ENCODE measurements around the gene PLEKHM2. TPM values are rescaled to one million over a fixed set of nuclear protein-coding genes. Genes with fewer than 3 reads are reported as not detected.

PLEKHM2 gene
- total RNA-seq, 4 donors from 2014 or later, result 51.3 to 61.6 (median 55.2) TPM

- Histone ChIP-seq H3K9me3 (no peaks in the 10 kb centered on the region), H3K27me3 (no peaks in the 10 kb centered on the region), H3K36me3 (peaks cover 41% of the 10 kb centered on the region), H3K27ac (no peak overlapping the region), H3K4me3 (no peak overlapping the region), H3K4me1 (no peaks in the 10 kb centered on the region)
- TF ChIP-seq EP300 (IDR thresholded peaks at IDR 0.05) (no peak), CTCF (IDR thresholded peaks at IDR 0.05) (no peak), POLR2A (IDR thresholded peaks at IDR 0.05) (no peak), POLR2AphosphoS5 (IDR thresholded peaks at IDR 0.05) (no peak)
- WGBS, result 95% methylated on average over 7 of the region's 7 CpGs
- DNase-seq (ENCODE audit: low spot score in 2 of 2), result no peak
Observed at GRCh38 chr1:15777909-15778707, 94.0 kb downstream of the PLEKHM2 start.

Other genes with a start within 250 kb of the PLEKHM2 start
- gene CTRC, start 245.9 kb upstream of the PLEKHM2 start, total RNA-seq, result 1 to 10 TPM in 2 of 4 donors, not detected in 2; 1.5 to 2.3 TPM
- gene CELA2A, start 227.6 kb upstream of the PLEKHM2 start, total RNA-seq, result not detected
- not detected for gene CELA2B, start 208.2 kb upstream of the PLEKHM2 start, total RNA-seq
- gene CASP9, start 160.1 kb upstream of the PLEKHM2 start, total RNA-seq, result 10 to 100 TPM in 2 of 4 donors, 1 to 10 TPM in 2; 7.0 to 12.6 (median 9.7) TPM
- gene DNAJC16, start 157.5 kb upstream of the PLEKHM2 start, total RNA-seq, result 10 to 100 TPM; 17.2 to 24.8 (median 19.7) TPM
- under 1 TPM in 1 of 4 donors, not detected in 3; 0.72 TPM for gene AGMAT, start 99.3 kb upstream of the PLEKHM2 start, total RNA-seq
- gene DDI2, start 66.9 kb upstream of the PLEKHM2 start, total RNA-seq, result 10 to 100 TPM; 33.2 to 90.0 (median 39.9) TPM
- 1 to 10 TPM; 1.3 to 4.3 (median 2.4) TPM for gene SLC25A34, start 51.9 kb downstream of the PLEKHM2 start, total RNA-seq
- gene TMEM82, start 58.2 kb downstream of the PLEKHM2 start, total RNA-seq, result not detected
- gene FBLIM1, start 74.5 kb downstream of the PLEKHM2 start, total RNA-seq, result 10 to 100 TPM; 24.7 to 43.0 (median 27.4) TPM
- gene UQCRHL, start 123.3 kb downstream of the PLEKHM2 start, total RNA-seq, result 1 to 10 TPM in 2 of 4 donors, under 1 TPM in 2; 0.68 to 3.2 (median 1.3) TPM
- 10 to 100 TPM; 55.0 to 79.7 (median 63.8) TPM for gene SPEN, start 163.4 kb downstream of the PLEKHM2 start, total RNA-seq

Measured in suprapubic skin (tissue), 4 donors.